ENCODE data around the gene IL23R.

GRCh38 chr1:67264152-67264551, 97.9 kb downstream of the IL23R start:
- TF ChIP-seq, protein P1, sequence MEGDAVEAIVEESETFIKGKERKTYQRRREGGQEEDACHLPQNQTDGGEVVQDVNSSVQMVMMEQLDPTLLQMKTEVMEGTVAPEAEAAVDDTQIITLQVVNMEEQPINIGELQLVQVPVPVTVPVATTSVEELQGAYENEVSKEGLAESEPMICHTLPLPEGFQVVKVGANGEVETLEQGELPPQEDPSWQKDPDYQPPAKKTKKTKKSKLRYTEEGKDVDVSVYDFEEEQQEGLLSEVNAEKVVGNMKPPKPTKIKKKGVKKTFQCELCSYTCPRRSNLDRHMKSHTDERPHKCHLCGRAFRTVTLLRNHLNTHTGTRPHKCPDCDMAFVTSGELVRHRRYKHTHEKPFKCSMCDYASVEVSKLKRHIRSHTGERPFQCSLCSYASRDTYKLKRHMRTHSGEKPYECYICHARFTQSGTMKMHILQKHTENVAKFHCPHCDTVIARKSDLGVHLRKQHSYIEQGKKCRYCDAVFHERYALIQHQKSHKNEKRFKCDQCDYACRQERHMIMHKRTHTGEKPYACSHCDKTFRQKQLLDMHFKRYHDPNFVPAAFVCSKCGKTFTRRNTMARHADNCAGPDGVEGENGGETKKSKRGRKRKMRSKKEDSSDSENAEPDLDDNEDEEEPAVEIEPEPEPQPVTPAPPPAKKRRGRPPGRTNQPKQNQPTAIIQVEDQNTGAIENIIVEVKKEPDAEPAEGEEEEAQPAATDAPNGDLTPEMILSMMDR (IDR thresholded peaks at IDR 0.05; ENCODE audit: insufficient read depth, low read depth, low read length) = no peak
- TF ChIP-seq EZH2 (IDR thresholded peaks at IDR 0.05; ENCODE audit: insufficient read depth, low read length) = no peak
